Activated B cell treated with CpG ODN at 0.5 μM for 24 hours (primary cell): ENCODE measurements around the gene UBE2G2. TPM values are rescaled to one million over a fixed set of nuclear protein-coding genes. Genes with fewer than 3 reads are reported as not detected.
A peak's percentile ranks its signal among the peaks of the same experiment; 100 is the strongest.

Experiments used
- ATAC-seq: fragments of 200-7000 bp; cut with Tn5 transposase; one replicate; pipeline ENCODE4 v1.10.0; 2021; ENCODE audit warnings: low read depth, mild to moderate bottlenecking, moderate library complexity
- CTCF ChIA-PET: fragments of 350-600 bp; sonication (Branson Sonifier 250); formaldehyde crosslinking; loops from one replicate; lab custom pipeline; 2021; ENCODE audit warnings: antibody characterized with exemption; lab: Charles Lee
- POLR2A ChIA-PET: fragments of 350-600 bp; sonication (Branson Sonifier 250); formaldehyde crosslinking; loops from one replicate; lab custom pipeline; 2021; ENCODE audit warnings: antibody characterized with exemption; lab: Charles Lee
- DNase-seq: peaks from one replicate; pipeline ENCODE4 v3.0.0; 2022
- H3K27ac Mint-ChIP-seq: one replicate; pipeline ENCODE4 v1.8.0; 2020; ENCODE audit warnings: mixed read lengths
- H3K27me3 Mint-ChIP-seq: one replicate; pipeline ENCODE4 v1.8.0; 2021; ENCODE audit warnings: mixed read lengths
- H3K36me3 Mint-ChIP-seq: one replicate; pipeline ENCODE4 v1.8.0; 2021; ENCODE audit warnings: low read depth, mixed read lengths
- H3K4me1 Mint-ChIP-seq: one replicate; pipeline ENCODE4 v1.8.0; 2021; ENCODE audit warnings: mixed read lengths
- H3K4me3 Mint-ChIP-seq: one replicate; pipeline ENCODE4 v1.8.0; 2020; ENCODE audit warnings: mild to moderate bottlenecking, mixed read lengths
- H3K9me3 Mint-ChIP-seq: one replicate; pipeline ENCODE4 v1.8.0; 2020; ENCODE audit warnings: mixed read lengths
- CTCF ChIP-seq: fragments of 200-600 bp; IDR thresholded peaks from one replicate; pipeline ENCODE4 v1.8.0; 2022; ENCODE audit warnings: antibody characterized with exemption, mild to moderate bottlenecking
- intact Hi-C: fragments of 100-400 bp; cut with micrococcal nuclease; formaldehyde crosslinking; loops from one replicate; pipeline ENCODE4 v1.15.1; 2024
- total RNA-seq: library from RNA; stranded (reverse); gene quantifications from 2 replicates; pipeline ENCODE4 v1.2.3, GENCODE V29; 2022

Gene UBE2G2
- total RNA-seq: 102 and 108 TPM in 2 replicates

GRCh38 chr21:44801468-44802395 lies at the start of gene UBE2G2:
Gene UBE2G2 (minus strand): TSS chr21:44801820. CDS start chr21:44801748, 72 bp downstream.
- ATAC-seq: peak; percentile 95
- Mint-ChIP-seq H3K27me3 (no peaks in the 10 kb centered on the region), H3K9me3 (no peaks in the 10 kb centered on the region), H3K4me3 (peak within 1 kb of the TSS; percentile 99), H3K27ac (peak within 1 kb of the TSS; percentile 91), H3K4me1 (peaks cover 41% of the 10 kb centered on the region), H3K36me3 (peaks cover 66% of the 10 kb centered on the region)
- no peak for TF ChIP-seq CTCF
- peak; percentile 92 for DNase-seq
- POLR2A ChIA-PET: interaction anchor here (0.6 to 2.2 kb wide), 14 partner anchors 14 to 1063 kb away, joined by 3 to 23 read pairs (median 5); partner anchors contain the start of genes ADARB1, ITGB2, PTTG1IP and SLX9
- CTCF ChIA-PET: interaction anchor here (0.6 to 4.2 kb wide), 21 partner anchors 8 to 747 kb away, joined by 3 to 46 read pairs (median 4); partner anchors contain the start of genes ITGB2, PTTG1IP and SLX9
- intact Hi-C loops: loop anchor here (1.0 to 5.0 kb wide), 8 partner anchors 16 to 637 kb away; no protein-coding TSS in a partner anchor

GRCh38 chr21:44850905-44851657 lies 49.5 kb upstream of the UBE2G2 start:
- Mint-ChIP-seq H3K27me3 (no peaks in the 10 kb centered on the region), H3K9me3 (no peaks in the 10 kb centered on the region), H3K4me1 (peaks cover 16% of the 10 kb centered on the region), H3K27ac (no peak overlapping the region), H3K36me3 (peaks cover 73% of the 10 kb centered on the region), H3K4me3 (no peak overlapping the region)
- ATAC-seq (no peak), DNase-seq (no peak)
- ChIA-PET CTCF (no interaction called here), POLR2A (no interaction called here)
- intact Hi-C loops: no loop called here
- TF ChIP-seq CTCF: no peak

- H3K4me1 Mint-ChIP-seq: peaks cover 21% of the 10 kb centered on the region
- intact Hi-C loops: no loop called here
- H3K36me3 Mint-ChIP-seq: peaks cover 65% of the 10 kb centered on the region
- no peaks in the 10 kb centered on the region for H3K27me3 Mint-ChIP-seq
- ChIA-PET CTCF (no interaction called here), POLR2A (no interaction called here)
- ATAC-seq (no peak), DNase-seq (no peak)
- H3K9me3 Mint-ChIP-seq: no peaks in the 10 kb centered on the region
- H3K27ac Mint-ChIP-seq: no peak overlapping the region
- H3K4me3 Mint-ChIP-seq: no peak overlapping the region
- TF ChIP-seq CTCF: no peak
Observed at GRCh38 chr21:44850208-44850800, 48.7 kb upstream of the UBE2G2 start.

- intact Hi-C loops: no loop called here
- Mint-ChIP-seq H3K4me1 (peaks cover 18% of the 10 kb centered on the region), H3K27ac (no peak overlapping the region), H3K36me3 (peaks cover 59% of the 10 kb centered on the region), H3K4me3 (no peak overlapping the region), H3K27me3 (peaks cover 4% of the 10 kb centered on the region), H3K9me3 (no peaks in the 10 kb centered on the region)
- ChIA-PET POLR2A (no interaction called here), CTCF (no interaction called here)
- DNase-seq: no peak
- no peak for TF ChIP-seq CTCF
- ATAC-seq: no peak
Observed at GRCh38 chr21:44849616-44850130, 48.1 kb upstream of the UBE2G2 start.
